HCT116 (cell line): ENCODE data around the gene IL21R.

Source experiments
- EZH2 ChIP-seq: fragments of 200-600 bp; sonication (generic); IDR thresholded peaks from 2 replicates; pipeline ENCODE4 v1.6.1; 2017; ENCODE audit warnings: antibody characterized with exemption, mixed run types
- POLR2AphosphoS5 ChIP-seq: IDR thresholded peaks from 2 replicates; pipeline ENCODE4 v1.6.1; 2011; ENCODE audit warnings: mild to moderate bottlenecking, low read depth, low read length, moderate library complexity
- RAD21 ChIP-seq: IDR thresholded peaks from 2 replicates; pipeline ENCODE4 v1.6.1; 2012; ENCODE audit warnings: low read depth, mild to moderate bottlenecking
- ZFX ChIP-seq: fragments of 450-650 bp; IDR thresholded peaks from 2 replicates; pipeline ENCODE4 v1.6.1; 2017
- TF ChIP-seq, protein P1 (sequence below), 3 experiments: fragments of 200-600 bp in 1 of 3; sonication (generic) in 1 of 3; IDR thresholded peaks in 2 of 3; conservative IDR thresholded peaks in 1 of 3; 2 replicates each; pipeline ENCODE4 v1.5.1; 2012 to 2017; ENCODE audit warnings: low read depth in 2 of 3, low read length in 2 of 3, antibody characterized with exemption in 1 of 3, borderline replicate concordance in 1 of 3, control low read depth in 1 of 3, mild to moderate bottlenecking in 1 of 3, mixed read lengths in 1 of 3, mixed run types in 1 of 3, moderate library complexity in 1 of 3; ENCODE audit not compliant: insufficient read depth in 1 of 3

- TF ChIP-seq RAD21 = no peak
- TF ChIP-seq, protein P1, sequence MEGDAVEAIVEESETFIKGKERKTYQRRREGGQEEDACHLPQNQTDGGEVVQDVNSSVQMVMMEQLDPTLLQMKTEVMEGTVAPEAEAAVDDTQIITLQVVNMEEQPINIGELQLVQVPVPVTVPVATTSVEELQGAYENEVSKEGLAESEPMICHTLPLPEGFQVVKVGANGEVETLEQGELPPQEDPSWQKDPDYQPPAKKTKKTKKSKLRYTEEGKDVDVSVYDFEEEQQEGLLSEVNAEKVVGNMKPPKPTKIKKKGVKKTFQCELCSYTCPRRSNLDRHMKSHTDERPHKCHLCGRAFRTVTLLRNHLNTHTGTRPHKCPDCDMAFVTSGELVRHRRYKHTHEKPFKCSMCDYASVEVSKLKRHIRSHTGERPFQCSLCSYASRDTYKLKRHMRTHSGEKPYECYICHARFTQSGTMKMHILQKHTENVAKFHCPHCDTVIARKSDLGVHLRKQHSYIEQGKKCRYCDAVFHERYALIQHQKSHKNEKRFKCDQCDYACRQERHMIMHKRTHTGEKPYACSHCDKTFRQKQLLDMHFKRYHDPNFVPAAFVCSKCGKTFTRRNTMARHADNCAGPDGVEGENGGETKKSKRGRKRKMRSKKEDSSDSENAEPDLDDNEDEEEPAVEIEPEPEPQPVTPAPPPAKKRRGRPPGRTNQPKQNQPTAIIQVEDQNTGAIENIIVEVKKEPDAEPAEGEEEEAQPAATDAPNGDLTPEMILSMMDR (IDR thresholded peaks at IDR 0.05 in 2 of 3, conservative IDR thresholded peaks at IDR 0.05 in 1 of 3; ENCODE audit: borderline replicate concordance in 1 of 3, insufficient read depth in 1 of 3, low read depth in 2 of 3, low read length in 2 of 3) = no peak
- TF ChIP-seq POLR2AphosphoS5 = no peak
- no peak for TF ChIP-seq EZH2
- TF ChIP-seq ZFX = no peak
Observed at GRCh38 chr16:27408012-27408601, 6.1 kb downstream of the IL21R start.
